ENCODE data around the gene TADA3. TPM values are rescaled to one million over a fixed set of nuclear protein-coding genes. Genes with fewer than 3 reads are reported as not detected.

TADA3 gene
- total and polyA plus RNA-seq, 2 of the 4 experiments (the other 2 are of a cell fraction) = 68.0 to 83.0 TPM

DNA sequence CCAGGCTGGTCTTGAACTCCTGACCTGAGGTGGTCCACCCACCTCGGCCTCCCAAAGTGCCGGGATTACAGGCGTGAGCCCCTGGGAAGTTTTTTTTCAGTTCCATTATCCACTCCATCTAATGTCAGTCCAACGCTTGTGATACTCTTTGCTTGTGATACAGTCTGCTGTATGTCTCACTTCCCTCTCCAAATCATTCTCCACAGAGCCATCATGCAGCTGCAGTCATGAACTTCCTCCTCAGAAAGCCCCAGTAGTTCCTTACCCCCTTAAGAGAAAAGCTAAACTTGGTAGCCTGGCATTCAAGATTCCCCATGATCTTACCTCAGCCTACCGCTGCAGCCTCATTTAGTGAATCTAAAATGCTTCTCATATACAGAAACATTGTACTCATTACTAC, 2.9 kb upstream of the TADA3 start:
- dilution Hi-C loops (cut with HindIII; ENCODE audit: low sequenced_read_pairs, unreplicated experiment) = no loop called here
- H2AK9ac ChIP-seq (replicated peaks; ENCODE audit: low read depth, low read length, poor library complexity) = no peak overlapping the region
- H4K91ac ChIP-seq (ENCODE audit: insufficient read depth, low read depth, low read length) = no peak overlapping the region
- H3K27me3 ChIP-seq (ENCODE audit: control insufficient read depth, insufficient read depth, low read length) = no peaks in the 10 kb centered on the region
- H3K9me3 ChIP-seq (ENCODE audit: control insufficient read depth, insufficient read depth, low read length) = no peaks in the 10 kb centered on the region
- no peak overlapping the region; the same call in 2 of the 3 replicates for H2BK15ac ChIP-seq (ENCODE audit: low read depth, low read length)
- BruUV-seq (replicated peaks) = no TSS peak
- no peak overlapping the region for H3K9ac ChIP-seq (ENCODE audit: low read depth, low read length)
- no peak overlapping the region for H3K4ac ChIP-seq (ENCODE audit: low read depth, low read length)
- no peak overlapping the region for H3K4me3 ChIP-seq (ENCODE audit: insufficient read depth, low read depth, low read length)
- no peak overlapping the region for H3K18ac ChIP-seq (ENCODE audit: low read depth, low read length)
- H3K36me3 ChIP-seq (ENCODE audit: control insufficient read depth, insufficient read depth, low read length) = peaks cover 40% of the 10 kb centered on the region
- no peak overlapping the region for H3K23ac ChIP-seq (ENCODE audit: low read depth, low read length)
- no peak overlapping the region for H4K8ac ChIP-seq (ENCODE audit: low read depth in 2 of 2, low read length in 2 of 2)
- in situ Hi-C loops (cut with MboI; ENCODE audit: low sequenced_read_pairs) = no loop called here
- peaks cover 31% of the 10 kb centered on the region; the same call in 1 of the 2 replicates for H4K20me1 ChIP-seq (ENCODE audit: insufficient read depth, low read length)
- H2BK5ac ChIP-seq (ENCODE audit: low read depth, low read length, poor library complexity, severe bottlenecking) = no peak overlapping the region
- no peak for TF ChIP-seq RFX5 (IDR thresholded peaks at IDR 0.05; ENCODE audit: low read depth, low read length)
- TF ChIP-seq MAFK (IDR thresholded peaks at IDR 0.05; ENCODE audit: low read depth, low read length) = no peak
- TF ChIP-seq, protein P1, sequence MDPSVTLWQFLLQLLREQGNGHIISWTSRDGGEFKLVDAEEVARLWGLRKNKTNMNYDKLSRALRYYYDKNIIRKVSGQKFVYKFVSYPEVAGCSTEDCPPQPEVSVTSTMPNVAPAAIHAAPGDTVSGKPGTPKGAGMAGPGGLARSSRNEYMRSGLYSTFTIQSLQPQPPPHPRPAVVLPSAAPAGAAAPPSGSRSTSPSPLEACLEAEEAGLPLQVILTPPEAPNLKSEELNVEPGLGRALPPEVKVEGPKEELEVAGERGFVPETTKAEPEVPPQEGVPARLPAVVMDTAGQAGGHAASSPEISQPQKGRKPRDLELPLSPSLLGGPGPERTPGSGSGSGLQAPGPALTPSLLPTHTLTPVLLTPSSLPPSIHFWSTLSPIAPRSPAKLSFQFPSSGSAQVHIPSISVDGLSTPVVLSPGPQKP (IDR thresholded peaks at IDR 0.05; ENCODE audit: borderline replicate concordance, low read depth, low read length) = no peak
- TF ChIP-seq POLR2A (IDR thresholded peaks at IDR 0.05; ENCODE audit: low read depth, low read length) = no peak
- no peak for TF ChIP-seq RAD21 (IDR thresholded peaks at IDR 0.05; ENCODE audit: low read length)
- no peak for TF ChIP-seq NFE2L2 (IDR thresholded peaks at IDR 0.05; ENCODE audit: low read depth, low read length)
- TF ChIP-seq CHD1 (IDR thresholded peaks at IDR 0.05; ENCODE audit: low read depth, low read length) = no peak
- TF ChIP-seq, protein P2, sequence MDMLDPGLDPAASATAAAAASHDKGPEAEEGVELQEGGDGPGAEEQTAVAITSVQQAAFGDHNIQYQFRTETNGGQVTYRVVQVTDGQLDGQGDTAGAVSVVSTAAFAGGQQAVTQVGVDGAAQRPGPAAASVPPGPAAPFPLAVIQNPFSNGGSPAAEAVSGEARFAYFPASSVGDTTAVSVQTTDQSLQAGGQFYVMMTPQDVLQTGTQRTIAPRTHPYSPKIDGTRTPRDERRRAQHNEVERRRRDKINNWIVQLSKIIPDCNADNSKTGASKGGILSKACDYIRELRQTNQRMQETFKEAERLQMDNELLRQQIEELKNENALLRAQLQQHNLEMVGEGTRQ (IDR thresholded peaks at IDR 0.05; ENCODE audit: low read depth, low read length) = no peak
- no peak for TF ChIP-seq MAZ (IDR thresholded peaks at IDR 0.05; ENCODE audit: borderline replicate concordance, low read depth, low read length)
- TF ChIP-seq, protein P3, sequence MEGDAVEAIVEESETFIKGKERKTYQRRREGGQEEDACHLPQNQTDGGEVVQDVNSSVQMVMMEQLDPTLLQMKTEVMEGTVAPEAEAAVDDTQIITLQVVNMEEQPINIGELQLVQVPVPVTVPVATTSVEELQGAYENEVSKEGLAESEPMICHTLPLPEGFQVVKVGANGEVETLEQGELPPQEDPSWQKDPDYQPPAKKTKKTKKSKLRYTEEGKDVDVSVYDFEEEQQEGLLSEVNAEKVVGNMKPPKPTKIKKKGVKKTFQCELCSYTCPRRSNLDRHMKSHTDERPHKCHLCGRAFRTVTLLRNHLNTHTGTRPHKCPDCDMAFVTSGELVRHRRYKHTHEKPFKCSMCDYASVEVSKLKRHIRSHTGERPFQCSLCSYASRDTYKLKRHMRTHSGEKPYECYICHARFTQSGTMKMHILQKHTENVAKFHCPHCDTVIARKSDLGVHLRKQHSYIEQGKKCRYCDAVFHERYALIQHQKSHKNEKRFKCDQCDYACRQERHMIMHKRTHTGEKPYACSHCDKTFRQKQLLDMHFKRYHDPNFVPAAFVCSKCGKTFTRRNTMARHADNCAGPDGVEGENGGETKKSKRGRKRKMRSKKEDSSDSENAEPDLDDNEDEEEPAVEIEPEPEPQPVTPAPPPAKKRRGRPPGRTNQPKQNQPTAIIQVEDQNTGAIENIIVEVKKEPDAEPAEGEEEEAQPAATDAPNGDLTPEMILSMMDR (conservative IDR thresholded peaks at IDR 0.05; ENCODE audit: low read depth, low read length) = no peak
- no peak for TF ChIP-seq RCOR1 (IDR thresholded peaks at IDR 0.05; ENCODE audit: insufficient replicate concordance, low read length)
- TF ChIP-seq FOS (IDR thresholded peaks at IDR 0.05; ENCODE audit: low read depth, low read length) = no peak
- TF ChIP-seq SMC3 (IDR thresholded peaks at IDR 0.05; ENCODE audit: low read depth, low read length) = no peak
- TF ChIP-seq CEBPB (IDR thresholded peaks at IDR 0.05; ENCODE audit: low read depth, low read length) = no peak
- no peak for TF ChIP-seq BHLHE40 (IDR thresholded peaks at IDR 0.05; ENCODE audit: low read depth, low read length)
- no peak for TF ChIP-seq MXI1 (IDR thresholded peaks at IDR 0.05; ENCODE audit: borderline replicate concordance, low read depth, low read length)
- 86% methylated on average over 1 of the region's 5 CpGs; no CpG with 5 or more reads in 1 of the 2 experiments for WGBS, 2 experiments (ENCODE audit: extremely low coverage in 2 of 2, insufficient read length in 1 of 2)
- H3K79me1 ChIP-seq (ENCODE audit: low read depth in 1 of 2, low read length in 2 of 2) = peaks cover 45 to 66% of the 10 kb centered on the region in 2 experiments
- ChIA-PET POLR2A (ENCODE audit: unreplicated experiment) (no interaction called here), CTCF (no interaction called here)
- no peak overlapping the region for H4K5ac ChIP-seq (ENCODE audit: low read depth, low read length)
- H3K4me1 ChIP-seq (ENCODE audit: control insufficient read depth, insufficient read depth, low read length) = peaks cover 9% of the 10 kb centered on the region
- no peak overlapping the region for H3K14ac ChIP-seq (replicated peaks; ENCODE audit: low read depth, low read length)
- no peak overlapping the region for H3K27ac ChIP-seq (ENCODE audit: insufficient read depth, low read length)
- no peak overlapping the region for H3K56ac ChIP-seq (ENCODE audit: extremely low read depth, insufficient read depth, low read length)
- H3K4me2 ChIP-seq (ENCODE audit: low read depth, low read length) = no peak overlapping the region
- DNase-seq (no peak), ATAC-seq (ENCODE audit: low read depth) (no peak)
- H2AK5ac ChIP-seq (ENCODE audit: low read depth, low read length) = no peak overlapping the region
- H3K9me1 ChIP-seq (ENCODE audit: insufficient read depth, low read length) = peaks cover 14% of the 10 kb centered on the region
- no peak overlapping the region for H2BK20ac ChIP-seq (ENCODE audit: low read depth, low read length)
- H2AFZ ChIP-seq (replicated peaks; ENCODE audit: low read length, poor library complexity) = no peak overlapping the region
- no peak overlapping the region for H2BK120ac ChIP-seq (ENCODE audit: low read depth, low read length)
- intact Hi-C loops (cut with micrococcal nuclease) = no loop called here

Data from IMR-90 (cell line).